ENCODE measurements around the gene DDX24. TPM values are rescaled to one million over a fixed set of nuclear protein-coding genes. Genes with fewer than 3 reads are reported as not detected.
"Not testable (repeated sequence)": the region's sequence is repeated elsewhere in the genome, so short reads cannot be mapped to it uniquely, and the experiment has no call there.

DDX24 gene
- total and polyA plus RNA-seq, 4 donors, result 142 to 263 (median 251) TPM

- H3K9me3 ChIP-seq (ENCODE audit: control insufficient read depth, insufficient read depth, low read length), result no peaks in the 10 kb centered on the region
- H3K4me1 ChIP-seq (ENCODE audit: control insufficient read depth, insufficient read depth, low read length), result peaks cover 4% of the 10 kb centered on the region
- H3K4me3 ChIP-seq (ENCODE audit: low read depth, low read length), result no peak overlapping the region
- no peaks in the 10 kb centered on the region for H3K27me3 ChIP-seq (ENCODE audit: control insufficient read depth, insufficient read depth, low read length)
- DNase-seq (ENCODE audit: low read depth in 4 of 6, low spot score in 6 of 6), result no peak
- H3K27ac ChIP-seq (ENCODE audit: low read depth, low read length), result no peak overlapping the region
- WGBS (ENCODE audit: insufficient coverage), result no CpG with 5 or more reads among the region's 5 CpGs
- no peaks in the 10 kb centered on the region for H3K36me3 ChIP-seq (ENCODE audit: control insufficient read depth, insufficient read depth, low read length)
Measured at GRCh38 chr14:94088516-94088915, 7.5 kb upstream of the DDX24 start.

DNA sequence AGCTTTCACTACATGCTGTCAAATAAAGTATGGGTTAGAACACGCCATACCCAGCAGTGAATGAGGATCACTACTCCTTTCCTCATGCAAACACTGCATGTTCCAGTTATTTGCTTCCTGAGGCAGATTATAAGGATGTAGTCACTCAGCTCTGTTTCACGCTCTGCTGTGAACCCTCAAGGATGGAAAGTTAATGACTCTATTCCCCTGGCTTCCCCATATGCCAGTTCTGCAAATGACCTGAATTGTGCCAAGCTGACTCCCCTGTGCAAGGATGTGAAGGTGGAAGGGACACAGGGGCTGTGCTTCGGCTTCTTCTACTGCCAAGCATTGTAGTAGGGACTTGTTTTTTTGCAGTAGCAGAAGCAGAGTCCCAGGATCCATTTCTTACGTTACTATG lies 6.9 kb upstream of the DDX24 start:
- DNase-seq (ENCODE audit: low read depth in 4 of 6, low spot score in 6 of 6), result peak in 1 of 6 donors; percentile 66

GRCh38 chr14:94081386-94081820 lies 401 bp upstream of the DDX24 start:
- 0% methylated on average over 16 of the region's 19 CpGs for WGBS (ENCODE audit: insufficient coverage)
- peaks cover 11% of the 10 kb centered on the region for H3K4me1 ChIP-seq (ENCODE audit: control insufficient read depth, insufficient read depth, low read length)

More for the DNA sequence above, 6.9 kb upstream of the DDX24 start:
- 87% methylated on average over 4 of the region's 4 CpGs for WGBS (ENCODE audit: insufficient coverage)
- no peaks in the 10 kb centered on the region for H3K9me3 ChIP-seq (ENCODE audit: control insufficient read depth, insufficient read depth, low read length)
- H3K36me3 ChIP-seq (ENCODE audit: control insufficient read depth, insufficient read depth, low read length), result no peaks in the 10 kb centered on the region
- no peak overlapping the region for H3K27ac ChIP-seq (ENCODE audit: low read depth, low read length)
- H3K27me3 ChIP-seq (ENCODE audit: control insufficient read depth, insufficient read depth, low read length), result no peaks in the 10 kb centered on the region
- H3K4me1 ChIP-seq (ENCODE audit: control insufficient read depth, insufficient read depth, low read length), result peaks cover 4% of the 10 kb centered on the region
- H3K4me3 ChIP-seq (ENCODE audit: low read depth, low read length), result no peak overlapping the region

GRCh38 chr14:94079891-94080620 lies 946 bp downstream of the DDX24 start:
- DNase-seq (ENCODE audit: low read depth in 4 of 6, low spot score in 6 of 6), result peak in 3 of 6 donors; percentile 36 to 84 (median 77)
- no peaks in the 10 kb centered on the region for H3K27me3 ChIP-seq (ENCODE audit: control insufficient read depth, insufficient read depth, low read length)
- H3K4me3 ChIP-seq (ENCODE audit: low read depth, low read length), result peak overlapping the region; percentile 97
- peaks cover 15% of the 10 kb centered on the region for H3K4me1 ChIP-seq (ENCODE audit: control insufficient read depth, insufficient read depth, low read length)
- H3K27ac ChIP-seq (ENCODE audit: low read depth, low read length), result peak overlapping the region; percentile 96
- peaks cover 9% of the 10 kb centered on the region for H3K36me3 ChIP-seq (ENCODE audit: control insufficient read depth, insufficient read depth, low read length)
- H3K9me3 ChIP-seq (ENCODE audit: control insufficient read depth, insufficient read depth, low read length), result no peaks in the 10 kb centered on the region
- WGBS (ENCODE audit: insufficient coverage), result under 1% methylated on average over 11 of the region's 15 CpGs

More at GRCh38 chr14:94081386-94081820, 401 bp upstream of the DDX24 start:
- no peaks in the 10 kb centered on the region for H3K27me3 ChIP-seq (ENCODE audit: control insufficient read depth, insufficient read depth, low read length)
- no peak for DNase-seq (ENCODE audit: low read depth in 4 of 6, low spot score in 6 of 6)
- H3K9me3 ChIP-seq (ENCODE audit: control insufficient read depth, insufficient read depth, low read length), result no peaks in the 10 kb centered on the region
- peak overlapping the region; percentile 96 for H3K27ac ChIP-seq (ENCODE audit: low read depth, low read length)
- peak overlapping the region; percentile 97 for H3K4me3 ChIP-seq (ENCODE audit: low read depth, low read length)
- H3K36me3 ChIP-seq (ENCODE audit: control insufficient read depth, insufficient read depth, low read length), result peaks cover 6% of the 10 kb centered on the region

DNA sequence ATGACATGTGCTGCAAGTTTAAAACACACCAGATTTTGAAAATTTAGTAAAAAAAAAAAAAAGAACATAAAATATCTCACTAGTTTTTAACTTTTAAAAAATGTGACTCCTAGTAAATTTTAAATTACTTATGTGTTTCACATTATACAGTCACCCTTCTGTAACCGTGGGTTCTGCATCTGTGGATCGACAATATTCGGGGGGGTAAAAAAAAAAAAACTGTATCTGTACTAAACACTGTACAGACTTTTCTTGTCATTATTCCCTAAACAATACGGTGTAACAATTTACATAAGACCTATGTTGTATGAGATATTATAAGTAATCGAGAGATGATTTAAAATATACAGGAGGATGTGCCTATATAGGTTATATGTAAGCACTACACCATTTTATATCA lies 3.2 kb downstream of the DDX24 start:
- Histone ChIP-seq H3K27me3 (ENCODE audit: control insufficient read depth, insufficient read depth, low read length) (no peaks in the 10 kb centered on the region), H3K4me3 (ENCODE audit: low read depth, low read length) (no peak overlapping the region), H3K4me1 (ENCODE audit: control insufficient read depth, insufficient read depth, low read length) (peaks cover 11% of the 10 kb centered on the region), H3K9me3 (ENCODE audit: control insufficient read depth, insufficient read depth, low read length) (peaks cover 8% of the 10 kb centered on the region), H3K27ac (ENCODE audit: low read depth, low read length) (no peak overlapping the region), H3K36me3 (ENCODE audit: control insufficient read depth, insufficient read depth, low read length) (peaks cover 9% of the 10 kb centered on the region)
- no peak for DNase-seq (ENCODE audit: low read depth in 4 of 6, low spot score in 6 of 6)
- WGBS (ENCODE audit: insufficient coverage), result no CpG with 5 or more reads among the region's 5 CpGs

- no peak overlapping the region for H3K4me3 ChIP-seq (ENCODE audit: low read depth, low read length)
- 100% methylated on average over 1 of the region's 7 CpGs for WGBS (ENCODE audit: insufficient coverage)
Measured at GRCh38 chr14:94077111-94077821, 3.7 kb downstream of the DDX24 start.

DNA sequence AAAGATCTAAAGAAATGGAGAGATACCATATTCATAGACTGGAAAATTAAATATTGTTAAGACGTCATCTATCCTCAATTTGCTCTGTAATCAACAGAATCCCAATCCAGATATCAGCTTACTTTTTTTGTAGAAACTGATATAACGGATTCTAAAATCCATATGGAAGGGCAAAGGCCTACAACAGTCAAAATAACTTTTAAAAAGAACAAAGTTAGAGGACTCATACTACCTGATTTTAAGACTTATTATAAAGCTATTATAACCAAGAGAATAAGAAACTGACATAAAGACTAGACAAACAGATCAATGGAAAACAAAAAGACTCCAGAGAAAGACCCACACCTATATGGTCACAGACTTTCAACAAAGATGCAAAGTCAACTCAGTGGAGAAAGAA lies 6.0 kb downstream of the DDX24 start:
- H3K9me3 ChIP-seq (ENCODE audit: control insufficient read depth, insufficient read depth, low read length), result peaks cover 8% of the 10 kb centered on the region
- peaks cover 9% of the 10 kb centered on the region for H3K36me3 ChIP-seq (ENCODE audit: control insufficient read depth, insufficient read depth, low read length)
- DNase-seq (ENCODE audit: low read depth in 4 of 6, low spot score in 6 of 6), result no peak
- H3K27me3 ChIP-seq (ENCODE audit: control insufficient read depth, insufficient read depth, low read length), result no peaks in the 10 kb centered on the region
- H3K4me3 ChIP-seq (ENCODE audit: low read depth, low read length), result no peak overlapping the region
- H3K27ac ChIP-seq (ENCODE audit: low read depth, low read length), result no peak overlapping the region
- no CpG with 5 or more reads among the region's 2 CpGs for WGBS (ENCODE audit: insufficient coverage)
- H3K4me1 ChIP-seq (ENCODE audit: control insufficient read depth, insufficient read depth, low read length), result peaks cover 11% of the 10 kb centered on the region

More at GRCh38 chr14:94077111-94077821, 3.7 kb downstream of the DDX24 start:
- Histone ChIP-seq H3K36me3 (ENCODE audit: control insufficient read depth, insufficient read depth, low read length) (peaks cover 9% of the 10 kb centered on the region), H3K9me3 (ENCODE audit: control insufficient read depth, insufficient read depth, low read length) (peaks cover 8% of the 10 kb centered on the region), H3K4me1 (ENCODE audit: control insufficient read depth, insufficient read depth, low read length) (peaks cover 11% of the 10 kb centered on the region), H3K27me3 (ENCODE audit: control insufficient read depth, insufficient read depth, low read length) (no peaks in the 10 kb centered on the region), H3K27ac (ENCODE audit: low read depth, low read length) (no peak overlapping the region)
- no peak for DNase-seq (ENCODE audit: low read depth in 4 of 6, low spot score in 6 of 6)

DNA sequence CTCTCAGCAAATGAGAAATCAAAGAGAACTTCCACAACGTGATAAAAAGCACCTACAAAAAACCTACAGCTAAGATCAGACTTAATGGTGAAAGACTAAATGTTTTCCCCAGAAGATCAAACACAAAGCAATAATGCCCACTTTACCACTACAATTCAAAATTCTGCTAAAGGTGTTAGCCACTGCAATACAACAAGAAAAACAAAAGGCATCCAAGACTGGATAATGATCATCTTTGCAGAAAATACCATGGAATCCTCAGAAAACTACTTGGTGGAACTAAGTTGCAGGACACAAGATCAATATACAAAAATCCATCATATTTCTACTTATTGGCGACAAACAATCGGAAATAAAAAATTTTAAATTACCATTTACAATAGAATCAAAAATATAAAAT lies 6.5 kb downstream of the DDX24 start:
- no peak for DNase-seq (ENCODE audit: low read depth in 4 of 6, low spot score in 6 of 6)
- Histone ChIP-seq H3K4me3 (ENCODE audit: low read depth, low read length) (no peak overlapping the region), H3K9me3 (ENCODE audit: control insufficient read depth, insufficient read depth, low read length) (peaks cover 10% of the 10 kb centered on the region), H3K36me3 (ENCODE audit: control insufficient read depth, insufficient read depth, low read length) (peaks cover 9% of the 10 kb centered on the region), H3K27ac (ENCODE audit: low read depth, low read length) (no peak overlapping the region), H3K27me3 (ENCODE audit: control insufficient read depth, insufficient read depth, low read length) (no peaks in the 10 kb centered on the region), H3K4me1 (ENCODE audit: control insufficient read depth, insufficient read depth, low read length) (peaks cover 11% of the 10 kb centered on the region)
- WGBS (ENCODE audit: insufficient coverage), result 100% methylated on average over 1 of the region's 3 CpGs

GRCh38 chr14:94072076-94072475 lies 8.9 kb downstream of the DDX24 start:
- H3K27ac ChIP-seq (ENCODE audit: low read depth, low read length); DNase-seq (ENCODE audit: low read depth in 4 of 6, low spot score in 6 of 6); H3K4me1 ChIP-seq (ENCODE audit: control insufficient read depth, insufficient read depth, low read length); H3K27me3 ChIP-seq (ENCODE audit: control insufficient read depth, insufficient read depth, low read length); H3K36me3 ChIP-seq (ENCODE audit: control insufficient read depth, insufficient read depth, low read length); H3K4me3 ChIP-seq (ENCODE audit: low read depth, low read length): not testable (repeated sequence)
- WGBS (ENCODE audit: insufficient coverage), result 100% methylated on average over 1 of the region's 3 CpGs
- H3K9me3 ChIP-seq (ENCODE audit: control insufficient read depth, insufficient read depth, low read length), result peaks cover 12% of the 10 kb centered on the region

Data from spinal cord (tissue), 10 donors.